Activated T-cell treated with anti-CD3 and anti-CD28 coated beads, Interleukin-2, amount 50 U/mL, for 4 hours (primary cell): Measurements from ENCODE around the gene FADS3. TPM values are rescaled to one million over a fixed set of nuclear protein-coding genes. Genes with fewer than 3 reads are reported as not detected.
A peak's percentile ranks its signal among the peaks of the same experiment; 100 is the strongest.

Experiments used
- ATAC-seq, 2 donors: fragments of 200-7000 bp; cut with Tn5 transposase; one replicate each; pipeline ENCODE4 v1.10.0; 2021
- DNase-seq: peaks from one replicate; pipeline ENCODE4 v3.0.0-alpha.2; 2020
- H3K27me3 Mint-ChIP-seq: one replicate; pipeline ENCODE4 v1.8.0; 2021; ENCODE audit warnings: low read depth, mixed read lengths
- H3K36me3 Mint-ChIP-seq: one replicate; pipeline ENCODE4 v1.8.0; 2022; ENCODE audit warnings: mixed read lengths; ENCODE audit not compliant: insufficient read depth
- H3K4me1 Mint-ChIP-seq: one replicate; pipeline ENCODE4 v1.8.0; 2021; ENCODE audit warnings: low read depth, mixed read lengths
- H3K4me3 Mint-ChIP-seq: one replicate; pipeline ENCODE4 v1.8.0; 2021; ENCODE audit warnings: mild to moderate bottlenecking, moderate library complexity, mixed read lengths
- H3K9me3 Mint-ChIP-seq: one replicate; pipeline ENCODE4 v1.8.0; 2021; ENCODE audit warnings: mixed read lengths
- total RNA-seq, 3 donors: library from RNA; stranded (reverse); gene quantifications; one replicate each; pipeline ENCODE4 v1.2.1, GENCODE V29; 2021

Gene FADS3
- total RNA-seq, 3 donors from 2014 or later, result 2.6 to 4.1 (median 2.8) TPM

DNA sequence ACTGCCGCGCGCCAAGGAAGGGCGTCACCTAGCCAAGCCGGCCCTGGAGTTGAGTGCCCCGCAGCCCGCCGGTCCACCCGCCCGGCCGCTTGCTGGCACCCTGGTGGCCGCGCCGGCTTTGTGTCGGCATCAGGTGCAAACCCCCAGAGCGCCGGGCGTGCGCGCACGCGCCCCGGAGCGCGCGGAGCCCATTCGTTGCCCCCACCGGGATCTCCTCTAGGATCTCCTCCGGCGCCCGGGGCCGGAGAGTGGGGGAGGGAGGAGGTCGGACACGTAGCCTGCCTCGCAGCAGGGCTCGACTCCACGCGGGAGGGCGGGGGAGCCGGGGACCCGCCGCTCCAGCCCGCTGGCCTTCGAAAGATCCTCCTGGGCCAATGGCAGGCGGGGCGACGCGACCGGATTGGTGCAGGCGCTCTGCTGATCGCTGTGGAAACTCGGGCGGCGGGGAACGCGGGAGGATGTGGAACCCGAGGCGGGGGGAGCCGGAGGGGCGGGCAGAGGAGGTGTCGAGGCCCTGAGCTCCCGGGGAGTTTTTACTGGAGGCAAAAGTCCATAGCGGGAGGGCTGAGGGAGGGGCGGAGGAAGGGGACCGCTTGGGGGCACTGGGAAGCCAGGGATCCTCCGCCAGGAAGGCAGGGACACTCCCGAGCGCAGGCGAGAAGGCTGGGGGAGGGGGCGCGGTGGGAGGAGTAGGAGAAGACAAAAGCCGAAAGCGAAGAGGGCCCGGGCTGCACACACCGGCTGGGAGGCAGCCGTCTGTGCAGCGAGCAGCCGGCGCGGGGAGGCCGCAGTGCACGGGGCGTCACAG is 63.6 kb downstream of the FADS3 start, which contains the start of gene FADS2:
Gene FADS2, plus strand, starts transcription at position 730 of the 808 bp plus-strand sequence. CDS start 91 bp downstream, outside the sequence.
- Mint-ChIP-seq H3K36me3 (no peaks in the 10 kb centered on the region), H3K4me1 (peaks cover 18% of the 10 kb centered on the region), H3K27me3 (peaks cover 25% of the 10 kb centered on the region), H3K4me3 (peak within 1 kb of the TSS; percentile 73), H3K9me3 (no peaks in the 10 kb centered on the region)
- DNase-seq (peak; percentile 47), ATAC-seq (peak; percentile 71 to 78)

GRCh38 chr11:61826930-61827570 is 64.3 kb downstream of the FADS3 start:
- no peak for ATAC-seq
- no peaks in the 10 kb centered on the region for H3K9me3 Mint-ChIP-seq
- H3K4me3 Mint-ChIP-seq, result peak overlapping the region; percentile 73
- peaks cover 25% of the 10 kb centered on the region for H3K27me3 Mint-ChIP-seq
- no peak for DNase-seq
- H3K36me3 Mint-ChIP-seq, result no peaks in the 10 kb centered on the region
- peaks cover 18% of the 10 kb centered on the region for H3K4me1 Mint-ChIP-seq

Other genes with a start within 250 kb of the FADS3 start
- gene DAGLA, start 211.2 kb downstream of the FADS3 start, total RNA-seq, result under 1 TPM; 0.20 to 0.35 (median 0.21) TPM
- gene MYRF, start 138.9 kb downstream of the FADS3 start, total RNA-seq, result 1 to 10 TPM in 1 of 3 donors, under 1 TPM in 2; 0.08 to 1.1 (median 0.24) TPM
- 100 to 1,000 TPM; 139 to 143 (median 142) TPM for gene TMEM258, start 98.9 kb downstream of the FADS3 start, total RNA-seq
- gene FEN1, start 98.6 kb downstream of the FADS3 start, total RNA-seq, result 100 to 1,000 TPM in 1 of 3 donors, 10 to 100 TPM in 2; 92.8 to 108 (median 94.2) TPM
- gene FADS1, start 74.5 kb downstream of the FADS3 start, total RNA-seq, result 1 to 10 TPM; 2.1 to 3.5 (median 3.3) TPM
- 1 to 10 TPM; 2.5 to 3.6 (median 3.1) TPM for gene FADS2, start 63.2 kb downstream of the FADS3 start, total RNA-seq
- gene RAB3IL1, start 26.0 kb upstream of the FADS3 start, total RNA-seq, result 1 to 10 TPM in 1 of 3 donors, under 1 TPM in 1, not detected in 1; 0.15 to 1.4 TPM
- gene BEST1, start 58.8 kb upstream of the FADS3 start, total RNA-seq, result not detected
- gene FTH1, start 76.1 kb upstream of the FADS3 start, total RNA-seq, result 100 to 1,000 TPM; 351 to 505 (median 363) TPM
- 10 to 100 TPM; 29.9 to 36.3 (median 32.8) TPM for gene INCENP, start 232.5 kb upstream of the FADS3 start, total RNA-seq